GM12874 (cell line): Measurements from ENCODE around the gene B9D2.

Experiments used
- CTCF ChIP-seq: IDR thresholded peaks from 2 replicates; pipeline ENCODE4 v1.5.1; 2011; ENCODE audit warnings: low read depth, mild to moderate bottlenecking, control low read depth, low read length, moderate library complexity; ENCODE audit not compliant: insufficient read depth

The B9D2 gene

DNA sequence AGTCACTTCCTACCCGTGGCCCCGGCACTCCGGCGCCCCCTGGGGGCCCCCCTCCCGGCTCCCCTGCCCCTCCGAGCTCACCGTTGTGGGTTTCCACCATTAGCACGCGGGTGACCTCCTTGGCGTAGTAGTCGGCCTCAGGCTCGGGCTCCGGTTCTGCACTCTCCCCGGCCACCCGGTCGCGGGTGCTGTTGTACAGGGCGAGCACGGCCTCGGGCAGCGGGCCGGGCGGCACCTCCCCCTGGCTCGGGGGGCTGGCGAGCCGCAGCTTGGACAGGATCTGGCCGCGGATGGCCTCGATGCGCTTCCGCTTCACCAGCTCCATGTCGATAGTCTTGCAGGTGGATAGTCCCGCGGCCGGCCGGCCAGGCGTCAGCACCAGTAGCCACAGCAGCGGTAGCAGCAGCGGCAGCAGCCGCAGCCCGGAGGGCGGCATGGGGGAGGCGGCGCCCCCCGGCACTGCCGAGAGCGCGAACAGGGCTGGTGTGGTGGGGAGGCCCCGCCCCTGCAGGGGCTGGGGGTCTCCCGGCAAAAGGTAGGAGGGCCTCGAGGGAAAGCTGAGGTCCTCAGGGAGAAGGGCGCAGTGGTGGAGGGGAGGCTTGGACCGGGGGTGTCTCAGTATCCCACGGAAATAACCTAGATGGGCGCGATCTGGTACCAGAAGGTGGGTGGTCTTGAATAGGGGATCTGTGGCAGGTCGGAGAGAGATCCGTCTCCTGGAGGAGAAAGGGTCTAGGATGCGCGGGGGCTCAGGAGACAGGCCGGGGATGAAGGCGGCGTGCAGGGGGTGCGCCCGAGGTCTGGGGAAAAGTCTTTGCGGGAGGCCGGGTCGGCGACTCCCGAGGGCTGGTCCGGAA, 11.1 kb downstream of the B9D2 start:
- peak; percentile 84 for TF ChIP-seq CTCF

DNA sequence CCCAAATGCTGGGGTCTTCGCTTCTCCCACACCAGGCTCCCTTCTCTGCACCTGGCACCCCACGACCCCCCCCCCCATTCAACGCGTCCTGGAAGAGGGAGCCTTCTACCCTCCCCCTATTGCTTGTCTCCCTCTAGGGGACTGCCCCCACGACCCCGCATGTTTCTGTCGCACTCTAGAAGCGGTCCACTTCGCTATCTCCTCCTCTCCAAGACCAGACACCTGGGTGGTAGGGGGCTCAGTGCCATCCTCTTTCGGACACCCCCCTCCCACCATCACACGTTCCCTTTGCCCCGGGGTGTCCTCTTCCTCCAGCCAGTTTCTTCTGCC, 11.7 kb downstream of the B9D2 start:
- no peak for TF ChIP-seq CTCF

DNA sequence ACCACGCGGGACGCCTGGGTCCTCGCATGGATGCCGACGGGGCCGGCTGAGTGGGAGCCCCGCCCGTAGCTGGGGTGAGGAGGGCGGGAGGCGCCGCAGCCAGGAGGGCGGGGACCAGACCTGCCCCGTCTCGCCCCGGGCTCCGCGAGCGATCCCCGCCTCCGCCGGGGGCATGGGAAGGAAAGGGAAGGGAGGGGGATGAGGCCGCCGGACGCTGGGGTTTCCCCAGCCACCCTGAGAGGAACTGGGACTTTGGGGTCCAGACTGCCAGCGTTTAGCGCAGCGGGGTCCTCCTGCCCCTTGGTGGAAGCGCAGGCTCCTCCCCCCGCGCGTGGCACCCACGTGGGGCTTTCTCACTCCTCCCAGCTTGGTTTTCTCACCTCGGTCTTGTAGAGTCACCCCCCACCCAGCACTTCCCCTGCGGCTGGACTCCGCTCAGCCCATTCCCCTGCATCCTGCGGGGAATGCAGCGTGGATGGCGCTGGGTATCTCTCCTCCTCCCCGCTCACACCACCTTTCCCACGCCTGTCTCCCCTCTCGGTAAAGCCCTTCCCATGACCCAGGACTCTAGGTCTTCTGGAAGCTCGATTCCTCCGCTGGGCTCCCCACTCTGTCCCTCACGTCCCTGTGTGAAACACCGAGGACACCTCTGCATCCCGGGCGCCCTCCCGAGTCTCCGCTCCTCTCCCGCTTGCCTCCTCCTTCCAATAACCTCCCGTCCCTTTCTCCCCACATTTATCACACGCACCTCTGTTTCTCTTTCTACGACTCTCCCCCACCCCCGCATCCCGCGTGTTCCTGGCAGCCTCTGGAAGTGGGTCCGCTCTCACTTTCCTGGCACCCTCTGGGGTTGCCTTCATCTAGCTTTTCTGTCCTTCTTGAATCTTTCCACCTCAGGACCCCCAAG, 12.4 kb downstream of the B9D2 start:
- TF ChIP-seq CTCF: no peak

- no peak for TF ChIP-seq CTCF
Observed at GRCh38 chr19:41350735-41351338, 13.1 kb downstream of the B9D2 start.

GRCh38 chr19:41344162-41344561, 19.8 kb downstream of the B9D2 start:
- no peak for TF ChIP-seq CTCF

- no peak for TF ChIP-seq CTCF
Observed at GRCh38 chr19:41341669-41342490, 22.1 kb downstream of the B9D2 start.
